ENCODE results near the gene LRRC4C.

LRRC4C gene

GRCh38 chr11:40285558-40285957, 1173.9 kb downstream of the LRRC4C start:
- Histone ChIP-seq H3K27me3 (ENCODE audit: insufficient read depth, low read length, poor library complexity) (no peaks in the 10 kb centered on the region), H3K9me3 (ENCODE audit: insufficient read depth, low read length, severe bottlenecking) (no peaks in the 10 kb centered on the region), H3K9ac (ENCODE audit: low read depth, low read length) (no peak overlapping the region), H3K4me2 (ENCODE audit: insufficient read depth, low read length) (no peak overlapping the region), H3K4me1 (ENCODE audit: insufficient read depth, low read length) (no peaks in the 10 kb centered on the region), H3K4me3 (ENCODE audit: low read depth in 1 of 2, low read length in 2 of 2) (no peak overlapping the region), H3K79me2 (ENCODE audit: insufficient read depth, low read length) (no peaks in the 10 kb centered on the region), H3K36me3 (ENCODE audit: insufficient read depth, low read length) (no peaks in the 10 kb centered on the region), H2AFZ (ENCODE audit: low read depth, low read length) (no peak overlapping the region), H4K20me1 (ENCODE audit: insufficient read depth, low read length) (no peaks in the 10 kb centered on the region), H3K27ac (ENCODE audit: low read length) (no peak overlapping the region)
- DNase-seq (no peak), ATAC-seq (ENCODE audit: insufficient read depth, low read depth) (no peak)
- TF ChIP-seq EZH2 (IDR thresholded peaks at IDR 0.05; ENCODE audit: borderline replicate concordance, low read depth, low read length, severe bottlenecking), result no peak
- no peak for TF ChIP-seq CTCF (IDR thresholded peaks at IDR 0.05; ENCODE audit: borderline replicate concordance, extremely low read depth, low read length, poor library complexity, severe bottlenecking)

- no peak for DNase-seq
- Histone ChIP-seq H3K9ac (ENCODE audit: low read depth, low read length) (no peak overlapping the region), H3K9me3 (ENCODE audit: insufficient read depth, low read length, severe bottlenecking) (no peaks in the 10 kb centered on the region), H3K4me1 (ENCODE audit: insufficient read depth, low read length) (peaks cover 3% of the 10 kb centered on the region; the same call in 1 of the 2 replicates), H2AFZ (ENCODE audit: low read depth, low read length) (no peak overlapping the region), H3K27me3 (ENCODE audit: insufficient read depth, low read length, poor library complexity) (no peaks in the 10 kb centered on the region), H3K4me2 (ENCODE audit: insufficient read depth, low read length) (no peak overlapping the region), H3K36me3 (ENCODE audit: insufficient read depth, low read length) (no peaks in the 10 kb centered on the region), H3K27ac (ENCODE audit: low read length) (no peak overlapping the region), H4K20me1 (ENCODE audit: insufficient read depth, low read length) (no peaks in the 10 kb centered on the region), H3K79me2 (ENCODE audit: insufficient read depth, low read length) (no peaks in the 10 kb centered on the region), H3K4me3 (ENCODE audit: low read depth in 1 of 2, low read length in 2 of 2) (no peak overlapping the region)
- TF ChIP-seq CTCF (IDR thresholded peaks at IDR 0.05; ENCODE audit: borderline replicate concordance, extremely low read depth, low read length, poor library complexity, severe bottlenecking) (no peak), EZH2 (IDR thresholded peaks at IDR 0.05; ENCODE audit: borderline replicate concordance, low read depth, low read length, severe bottlenecking) (no peak)
- ATAC-seq (ENCODE audit: insufficient read depth, low read depth), result no peak
Observed at GRCh38 chr11:40281052-40281580, 1178.3 kb downstream of the LRRC4C start.

- ATAC-seq (ENCODE audit: insufficient read depth, low read depth), result no peak
- H4K20me1 ChIP-seq (ENCODE audit: insufficient read depth, low read length), result no peaks in the 10 kb centered on the region
- no peak overlapping the region for H2AFZ ChIP-seq (ENCODE audit: low read depth, low read length)
- no peaks in the 10 kb centered on the region for H3K79me2 ChIP-seq (ENCODE audit: insufficient read depth, low read length)
- no peaks in the 10 kb centered on the region for H3K36me3 ChIP-seq (ENCODE audit: insufficient read depth, low read length)
- H3K9ac ChIP-seq (ENCODE audit: low read depth, low read length), result no peak overlapping the region
- TF ChIP-seq EZH2 (IDR thresholded peaks at IDR 0.05; ENCODE audit: borderline replicate concordance, low read depth, low read length, severe bottlenecking), result no peak
- TF ChIP-seq CTCF (IDR thresholded peaks at IDR 0.05; ENCODE audit: borderline replicate concordance, extremely low read depth, low read length, poor library complexity, severe bottlenecking), result no peak
- H3K4me1 ChIP-seq (ENCODE audit: insufficient read depth, low read length), result peaks cover 3% of the 10 kb centered on the region; the same call in 1 of the 2 replicates
- no peak overlapping the region for H3K27ac ChIP-seq (ENCODE audit: low read length)
- H3K4me3 ChIP-seq (ENCODE audit: low read depth in 1 of 2, low read length in 2 of 2), result no peak overlapping the region
- H3K9me3 ChIP-seq (ENCODE audit: insufficient read depth, low read length, severe bottlenecking), result no peaks in the 10 kb centered on the region
- H3K4me2 ChIP-seq (ENCODE audit: insufficient read depth, low read length), result no peak overlapping the region
- H3K27me3 ChIP-seq (ENCODE audit: insufficient read depth, low read length, poor library complexity), result no peaks in the 10 kb centered on the region
- no peak for DNase-seq
Observed at GRCh38 chr11:40280159-40281051, 1179.0 kb downstream of the LRRC4C start.
